GM18517 (cell line): Measurements from ENCODE around the gene RPL38.
"Not testable (repeated sequence)": the region's sequence is repeated elsewhere in the genome, so short reads cannot be mapped to it uniquely, and the experiment has no call there.

Experiments
- ATAC-seq: cut with Tn5 transposase; IDR thresholded peaks from one replicate; pipeline ENCODE4 v1.9.1; 2021; ENCODE audit warnings: mild to moderate bottlenecking, moderate library complexity; ENCODE audit not compliant: unreplicated experiment

RPL38 gene

DNA sequence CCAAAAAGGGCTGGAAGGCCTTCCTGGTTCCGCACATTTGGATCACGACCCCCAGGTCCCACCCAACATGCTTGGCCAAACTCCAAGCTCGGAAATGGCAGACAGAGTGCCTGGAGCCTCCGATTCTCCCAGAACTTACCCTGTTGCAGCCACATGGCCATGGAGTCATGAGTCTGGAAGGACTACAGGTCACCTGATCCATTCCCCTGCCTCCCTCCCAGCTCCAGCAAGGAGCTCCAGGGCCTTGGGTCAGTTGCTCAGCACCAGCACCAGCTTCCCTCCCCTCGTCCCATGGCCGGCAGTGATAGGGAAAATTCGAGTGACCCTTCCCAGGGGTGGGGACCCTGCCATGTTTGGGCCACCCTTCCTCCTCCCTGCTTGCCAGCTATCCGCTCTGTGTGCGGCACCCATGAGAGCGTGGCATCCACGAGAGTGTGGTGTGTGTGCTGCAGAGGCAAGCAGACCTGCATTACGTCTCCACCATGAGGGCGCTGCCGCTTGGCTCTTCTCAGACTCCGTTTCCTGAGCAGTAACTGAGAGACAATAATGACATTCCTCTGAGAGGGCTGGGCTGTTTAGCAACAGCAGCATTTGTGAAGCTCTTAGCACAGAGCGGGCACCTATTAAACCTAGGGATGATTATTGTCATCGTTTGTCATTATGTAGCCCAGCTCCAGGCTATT, 21.3 kb upstream of the RPL38 start:
- no peak for ATAC-seq

DNA sequence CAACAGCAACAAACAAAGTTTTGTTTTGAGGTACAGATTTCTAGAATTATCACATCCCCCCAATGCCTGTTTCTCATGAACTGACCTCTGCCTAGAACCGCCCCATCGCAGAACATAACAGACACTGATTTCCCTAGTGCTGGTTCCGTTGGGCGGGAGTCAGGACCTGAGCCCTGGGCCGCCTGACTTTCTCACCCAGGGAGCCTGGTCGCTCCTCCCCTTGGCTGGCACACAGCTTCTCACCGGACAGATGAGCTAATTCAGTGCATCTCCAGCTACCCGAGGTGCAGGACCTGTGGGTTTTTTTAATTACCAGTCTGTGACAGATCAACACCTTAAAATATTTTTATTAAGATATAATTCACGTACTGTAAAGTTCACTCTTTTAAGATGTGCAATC, 20.1 kb upstream of the RPL38 start:
- no peak for ATAC-seq

- no peak for ATAC-seq
Observed at GRCh38 chr17:74185571-74186185, 17.8 kb upstream of the RPL38 start.

GRCh38 chr17:74186498-74186897, 17.0 kb upstream of the RPL38 start:
- ATAC-seq: no peak

DNA sequence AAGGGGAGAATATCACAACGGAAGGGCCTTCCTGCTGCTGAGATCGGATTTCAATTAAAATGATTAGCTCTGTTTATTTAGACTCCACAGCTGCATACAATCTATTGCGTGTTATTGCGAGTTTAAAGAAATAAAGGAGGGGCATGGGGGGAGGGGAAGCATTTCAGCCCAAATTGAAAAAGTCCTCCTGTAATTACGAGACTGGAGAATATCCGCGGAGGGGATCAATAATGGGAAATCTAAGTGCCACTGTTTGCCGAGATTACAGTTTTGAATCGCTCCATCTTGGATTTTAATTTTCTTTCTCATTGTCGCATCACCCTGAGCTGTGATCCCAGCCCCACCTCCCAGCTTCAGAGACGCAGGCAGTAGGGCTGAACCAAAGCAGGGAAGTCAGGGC, 15.7 kb upstream of the RPL38 start:
- ATAC-seq: no peak

GRCh38 chr17:74188687-74189086, 14.8 kb upstream of the RPL38 start:
- ATAC-seq: not testable (repeated sequence)

DNA sequence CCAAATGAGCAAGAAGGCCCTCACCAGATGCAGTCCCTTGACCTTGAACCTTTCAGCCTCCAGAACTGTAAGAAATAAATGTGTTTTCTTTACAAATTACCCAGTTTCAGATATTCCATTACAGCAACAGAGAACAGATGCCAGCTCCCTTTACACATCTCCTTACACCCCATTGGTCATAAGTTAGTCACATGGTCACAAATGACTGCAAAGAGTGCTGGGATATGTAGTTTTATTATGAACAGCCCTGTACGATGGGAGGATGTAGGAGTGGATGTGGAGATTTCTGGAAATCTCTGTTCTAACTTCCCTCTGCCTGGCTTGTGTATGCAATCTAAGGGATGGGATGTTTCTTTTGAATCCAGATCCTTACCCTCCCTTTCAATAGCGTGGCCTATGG, 13.3 kb upstream of the RPL38 start:
- ATAC-seq: peak; percentile 60

DNA sequence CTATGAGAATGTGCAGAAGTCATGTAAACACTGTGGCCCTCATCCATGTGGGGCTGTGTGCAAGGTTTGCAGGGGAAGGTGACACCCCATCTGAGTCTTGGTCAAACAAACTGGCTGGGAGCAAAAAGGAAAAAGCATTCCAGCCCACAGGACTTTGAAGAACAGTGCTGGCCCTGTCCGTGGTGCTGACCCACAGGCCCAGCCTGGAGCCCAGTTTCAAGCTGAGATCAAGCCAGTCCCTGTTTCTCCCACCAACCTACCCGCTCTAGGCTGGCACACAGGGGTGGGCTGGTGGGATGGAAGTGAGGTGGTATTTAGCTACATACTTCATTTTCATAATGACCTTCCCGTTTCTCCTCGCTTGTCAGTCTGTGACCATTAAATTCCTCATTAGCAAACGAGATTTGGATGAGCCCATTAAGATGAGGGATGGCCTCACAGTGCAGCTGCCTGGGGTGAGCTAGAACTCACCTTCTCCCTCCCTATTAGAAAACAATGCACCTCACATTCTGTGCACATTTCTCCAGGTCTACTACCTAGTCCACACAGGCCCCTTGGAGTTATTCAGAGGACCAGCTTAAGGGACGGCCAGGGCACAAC, 12.6 kb upstream of the RPL38 start:
- ATAC-seq: no peak

GRCh38 chr17:74192950-74193781, 10.3 kb upstream of the RPL38 start:
- no peak for ATAC-seq

GRCh38 chr17:74194682-74195081, 8.8 kb upstream of the RPL38 start:
- no peak for ATAC-seq

GRCh38 chr17:74196541-74197317, 6.7 kb upstream of the RPL38 start:
- ATAC-seq: no peak

DNA sequence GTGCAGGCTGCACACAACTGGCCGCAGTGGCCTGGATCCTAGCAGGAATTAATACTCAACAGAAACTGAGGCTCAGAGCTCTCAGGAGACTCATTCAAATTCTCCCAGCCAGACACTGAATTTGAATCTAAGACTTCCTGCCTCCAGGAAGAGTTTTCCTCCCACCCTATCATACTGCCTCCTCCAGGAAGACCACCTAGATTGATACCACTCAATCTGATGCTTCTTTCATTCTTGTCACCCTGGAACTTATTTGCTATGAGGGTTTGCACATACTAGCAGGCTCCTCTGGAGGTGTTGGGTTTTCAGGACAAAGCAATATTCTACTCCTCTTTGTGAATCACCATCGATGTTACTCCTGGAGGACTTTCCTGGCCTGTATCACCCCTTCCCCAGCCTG, 5.7 kb upstream of the RPL38 start:
- ATAC-seq: no peak

- no peak for ATAC-seq
Observed at GRCh38 chr17:74198694-74199093, 4.8 kb upstream of the RPL38 start.

DNA sequence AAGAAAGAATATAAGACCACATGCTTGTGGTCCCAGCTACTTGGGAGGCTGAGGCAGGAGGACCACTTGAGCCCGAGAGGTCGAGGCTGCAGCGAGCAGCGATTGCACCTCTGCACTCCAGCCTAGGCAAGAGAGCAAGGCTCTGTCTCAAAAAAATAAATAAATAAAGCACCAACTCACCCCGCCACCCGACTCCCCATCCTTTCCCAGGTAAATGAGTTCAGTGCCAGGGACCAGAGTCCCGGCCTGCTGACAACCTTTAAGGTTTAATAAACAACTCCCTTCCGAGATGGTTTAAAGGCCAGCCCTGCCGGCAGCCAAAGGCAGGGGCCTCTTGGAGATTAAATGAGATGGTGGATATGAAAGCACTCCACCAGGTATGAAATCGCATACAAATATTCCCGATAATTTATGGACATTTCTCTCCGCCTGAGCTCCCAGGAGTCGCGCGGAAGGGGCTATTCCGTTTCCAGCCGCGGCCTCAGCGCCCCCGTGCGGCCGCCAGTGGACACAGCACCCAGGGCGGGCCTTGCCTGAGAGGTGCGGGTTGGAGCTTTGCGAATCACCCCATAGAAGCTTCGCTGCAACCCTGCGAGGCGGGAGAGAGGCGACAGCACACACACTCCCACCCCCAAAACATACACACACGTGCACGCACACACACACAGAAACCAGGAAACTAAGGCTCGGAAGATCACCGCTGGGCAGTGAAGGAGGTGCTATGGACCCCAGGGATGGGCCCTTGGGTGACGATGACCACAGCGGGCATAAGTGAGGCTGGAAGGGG, 4.0 kb upstream of the RPL38 start:
- ATAC-seq: no peak

GRCh38 chr17:74200112-74200511, 3.4 kb upstream of the RPL38 start:
- ATAC-seq: no peak

DNA sequence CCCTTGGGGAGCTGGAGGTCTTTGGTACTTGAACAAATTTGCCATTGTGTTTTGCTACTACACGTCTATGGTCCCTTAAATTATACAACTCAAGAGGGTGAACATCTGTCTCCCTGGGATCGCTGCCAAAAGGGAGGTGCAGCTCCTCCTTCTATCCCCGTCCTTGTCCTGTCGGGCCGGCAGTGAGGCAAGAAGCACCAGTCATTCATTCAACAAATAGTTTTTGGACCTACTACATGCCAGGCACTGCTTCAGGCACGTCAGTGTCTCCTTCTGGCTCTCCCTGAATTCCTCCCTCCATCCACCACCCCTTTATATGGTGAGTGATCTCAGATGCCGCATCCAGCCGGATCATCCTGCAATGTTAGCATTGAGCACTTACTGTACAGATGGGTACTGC, 2.2 kb upstream of the RPL38 start:
- ATAC-seq: no peak

DNA sequence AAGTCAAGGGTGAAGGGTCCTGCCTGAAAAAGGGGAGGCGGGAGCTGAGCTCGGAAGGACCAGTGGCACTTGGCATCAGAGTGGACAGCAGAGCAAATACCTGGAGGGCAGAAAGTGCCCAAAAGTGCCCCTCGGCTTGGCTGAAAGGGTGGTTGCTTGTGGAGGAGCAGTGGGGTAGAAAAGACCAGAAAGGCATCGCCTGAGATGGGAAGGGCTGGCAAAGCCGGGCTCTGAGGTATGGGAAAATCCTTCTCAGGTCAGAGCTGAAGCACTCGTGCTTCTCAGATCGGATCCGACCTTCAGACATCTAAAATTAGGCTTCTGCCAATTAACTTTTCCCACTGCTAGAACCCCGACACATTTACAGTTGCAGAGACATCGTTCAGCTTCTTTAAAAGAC, 1.5 kb upstream of the RPL38 start:
- no peak for ATAC-seq

DNA sequence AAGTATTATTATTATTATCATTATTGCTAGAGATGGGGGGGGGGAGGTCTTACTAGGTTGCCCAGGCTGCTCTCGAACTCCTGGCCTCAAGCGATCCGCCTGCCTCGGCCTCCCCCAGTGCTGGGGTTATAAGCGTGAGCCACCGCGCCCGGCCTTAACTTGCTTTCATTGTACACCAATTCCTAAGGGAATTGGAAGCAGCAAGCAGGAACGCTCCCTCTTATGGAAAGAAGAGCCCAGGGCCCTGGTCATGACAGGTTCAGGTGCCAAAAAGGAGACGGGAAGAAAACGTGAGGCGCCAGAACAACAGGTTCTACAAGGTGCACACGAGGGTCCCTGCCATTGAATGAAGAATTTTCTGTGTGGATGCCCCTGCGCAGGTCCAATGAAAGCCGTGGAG, 540 bp upstream of the RPL38 start:
- no peak for ATAC-seq

GRCh38 chr17:74204474-74204873, 996 bp downstream of the RPL38 start:
- no peak for ATAC-seq

DNA sequence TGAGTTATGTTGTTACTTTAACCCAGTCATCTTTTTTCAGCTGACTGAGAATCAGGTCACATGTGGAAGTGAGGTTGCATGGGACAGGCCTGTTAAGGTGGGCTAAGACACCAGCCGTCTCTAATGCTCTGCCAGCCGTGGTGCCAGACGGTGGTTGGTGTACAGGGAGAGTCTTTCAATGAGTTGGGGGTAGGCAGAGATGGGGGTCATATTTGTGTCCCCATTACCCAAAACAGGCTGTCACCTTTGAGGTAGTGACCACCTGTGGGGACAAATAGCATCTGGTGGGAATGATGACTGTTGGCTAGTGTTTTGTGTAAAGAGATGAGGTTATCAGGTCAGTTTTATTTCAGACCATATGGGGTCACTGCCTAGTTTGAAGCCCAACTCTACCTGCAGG, 1.8 kb downstream of the RPL38 start:
- no peak for ATAC-seq
